ELR (cell line): ENCODE data around the gene SIK2.

Source experiments
- DNase-seq: peaks from one replicate; pipeline ENCODE4 v3.0.0-alpha.2; 2015; ENCODE audit warnings: low read depth

Gene SIK2

DNA sequence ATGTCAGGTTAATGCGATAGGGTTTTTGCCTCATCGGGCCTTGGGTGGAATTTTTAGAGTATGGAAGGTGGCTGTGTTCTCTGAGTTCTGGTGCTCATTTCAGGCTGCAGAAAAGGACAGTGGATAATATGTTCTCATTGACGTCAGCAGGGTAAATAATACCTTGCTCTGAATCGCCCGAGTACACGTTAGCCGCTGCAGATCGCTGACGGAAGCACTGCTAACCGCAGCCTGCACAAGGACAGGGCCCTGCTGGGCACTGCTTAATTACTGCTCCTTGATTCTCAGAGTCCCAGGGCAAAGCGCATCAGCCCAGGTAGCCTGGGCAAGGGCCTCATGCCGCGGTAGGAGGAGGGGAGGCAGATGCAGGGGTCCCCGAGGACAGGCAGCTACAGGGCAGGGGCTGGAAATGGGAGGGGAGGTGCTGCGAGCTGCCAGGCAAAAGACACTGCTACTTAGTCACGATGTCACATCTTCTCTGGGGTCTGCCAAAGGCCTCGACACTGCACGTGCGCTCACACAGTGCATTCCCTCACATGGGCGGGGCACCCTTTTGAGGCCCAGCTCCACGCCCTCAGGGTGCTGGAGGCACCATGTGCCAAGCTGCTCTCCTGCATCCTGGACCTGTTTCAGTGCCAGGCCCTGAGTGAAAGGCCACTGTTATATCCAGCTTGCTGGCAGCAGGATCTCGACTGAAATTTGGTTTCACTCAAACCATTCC, 128.8 kb downstream of the SIK2 start:
- DNase-seq = no peak

- DNase-seq = no peak
Measured at GRCh38 chr11:111731821-111732220, 129.6 kb downstream of the SIK2 start.

- peak; percentile 85 for DNase-seq
Measured at GRCh38 chr11:111733016-111733415, 130.8 kb downstream of the SIK2 start.

DNA sequence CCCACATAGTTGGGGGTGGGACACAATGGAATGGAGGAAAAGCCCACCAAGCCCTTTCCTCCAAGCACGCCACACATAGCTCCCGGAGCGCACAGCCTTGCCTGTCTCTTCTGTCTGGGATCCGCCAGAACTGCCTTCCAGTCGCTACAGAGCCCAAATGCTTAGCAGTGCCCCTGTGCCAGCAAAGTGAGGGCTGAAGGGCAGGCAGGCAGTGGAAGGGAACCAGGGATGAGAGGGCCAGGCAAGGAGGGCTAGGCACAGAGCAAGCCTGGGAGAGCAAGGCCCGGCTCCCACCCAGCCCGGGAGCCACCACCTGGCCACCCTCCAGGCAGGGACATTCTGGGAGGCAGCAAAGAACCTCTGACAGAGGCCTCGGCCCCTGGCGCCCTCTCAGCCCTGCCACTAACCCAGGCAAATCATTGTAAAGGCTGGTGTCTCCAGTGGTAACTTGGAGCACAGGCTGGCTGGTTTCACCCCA, 131.4 kb downstream of the SIK2 start:
- DNase-seq = no peak

DNA sequence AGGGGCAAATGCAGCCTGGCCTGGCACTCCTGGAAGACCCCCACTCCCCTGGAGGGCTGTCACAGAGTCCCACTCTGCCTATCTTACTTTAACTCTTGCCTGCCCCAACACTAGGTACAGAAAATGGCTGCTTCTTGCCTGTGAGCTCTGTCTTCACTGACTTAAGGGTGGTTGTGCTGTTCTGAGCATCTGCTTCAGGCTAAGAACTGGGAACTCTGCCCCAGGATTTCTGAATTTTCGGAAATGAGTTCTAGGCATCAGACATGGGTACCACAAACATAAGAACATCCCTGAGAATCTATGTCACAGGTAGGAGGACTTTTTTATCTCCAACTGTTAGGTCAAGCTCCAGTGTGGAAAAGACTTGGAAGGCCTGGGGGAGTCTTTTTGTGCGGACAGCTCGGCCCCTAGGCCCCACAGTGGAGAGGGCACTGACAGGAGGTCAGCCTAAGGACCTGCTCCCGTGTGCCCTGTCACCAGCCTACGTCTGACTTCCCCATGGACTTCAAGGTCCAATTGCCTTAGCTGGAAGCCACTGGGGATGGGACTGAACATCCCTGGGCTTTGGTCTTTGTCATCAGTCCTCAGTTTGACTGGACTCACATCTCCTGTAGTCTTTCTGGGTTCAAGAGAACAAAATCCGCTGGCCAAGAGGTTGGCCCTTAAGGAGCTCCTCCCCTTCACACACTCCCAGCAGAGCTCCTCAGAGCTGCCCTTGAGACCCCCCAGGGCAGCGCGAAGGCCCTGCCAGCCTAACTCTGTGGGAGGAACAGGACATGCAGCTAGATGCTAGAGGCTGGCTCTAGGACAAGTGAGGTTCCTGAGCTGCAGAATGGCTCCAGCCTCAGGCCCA, 132.1 kb downstream of the SIK2 start:
- no peak for DNase-seq

DNA sequence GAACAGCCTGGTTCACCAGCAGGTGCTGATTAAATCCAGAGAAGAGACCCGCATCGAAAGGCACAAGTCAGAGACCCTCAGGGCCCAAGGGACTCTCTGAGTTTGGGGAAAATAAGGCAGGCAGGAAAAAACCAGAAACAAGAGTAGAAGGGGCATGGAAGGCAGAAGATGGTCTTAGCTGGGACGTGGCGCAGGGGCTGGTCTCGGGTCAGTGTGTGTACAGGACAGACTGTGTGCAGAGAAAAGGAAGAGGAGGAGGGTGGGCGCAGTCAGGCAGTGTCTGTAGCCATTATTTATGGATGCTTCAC, 132.7 kb downstream of the SIK2 start:
- no peak for DNase-seq

- peak; percentile 99 for DNase-seq
Measured at GRCh38 chr11:111735262-111736116, 133.2 kb downstream of the SIK2 start.

DNA sequence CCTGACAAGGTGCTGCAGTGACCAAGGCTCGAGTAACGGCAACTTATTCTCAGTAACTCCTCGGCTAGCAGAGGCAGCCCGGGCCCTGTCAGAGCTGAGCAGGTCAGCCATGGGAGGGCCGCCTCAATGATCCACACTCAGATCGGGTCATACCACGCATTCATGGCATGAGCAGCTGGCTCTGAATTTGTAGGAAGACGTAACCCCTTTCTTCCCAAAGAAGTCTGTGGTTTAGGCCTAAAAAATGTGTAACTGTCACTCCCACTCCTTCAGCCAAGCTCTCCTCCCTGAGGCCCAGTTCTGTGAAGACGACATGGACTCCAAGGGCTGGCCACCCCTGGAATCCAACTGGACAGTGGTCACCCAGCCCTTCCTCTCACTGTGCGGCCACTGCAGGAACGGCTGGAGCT, 133.9 kb downstream of the SIK2 start:
- DNase-seq = peak; percentile 65

DNA sequence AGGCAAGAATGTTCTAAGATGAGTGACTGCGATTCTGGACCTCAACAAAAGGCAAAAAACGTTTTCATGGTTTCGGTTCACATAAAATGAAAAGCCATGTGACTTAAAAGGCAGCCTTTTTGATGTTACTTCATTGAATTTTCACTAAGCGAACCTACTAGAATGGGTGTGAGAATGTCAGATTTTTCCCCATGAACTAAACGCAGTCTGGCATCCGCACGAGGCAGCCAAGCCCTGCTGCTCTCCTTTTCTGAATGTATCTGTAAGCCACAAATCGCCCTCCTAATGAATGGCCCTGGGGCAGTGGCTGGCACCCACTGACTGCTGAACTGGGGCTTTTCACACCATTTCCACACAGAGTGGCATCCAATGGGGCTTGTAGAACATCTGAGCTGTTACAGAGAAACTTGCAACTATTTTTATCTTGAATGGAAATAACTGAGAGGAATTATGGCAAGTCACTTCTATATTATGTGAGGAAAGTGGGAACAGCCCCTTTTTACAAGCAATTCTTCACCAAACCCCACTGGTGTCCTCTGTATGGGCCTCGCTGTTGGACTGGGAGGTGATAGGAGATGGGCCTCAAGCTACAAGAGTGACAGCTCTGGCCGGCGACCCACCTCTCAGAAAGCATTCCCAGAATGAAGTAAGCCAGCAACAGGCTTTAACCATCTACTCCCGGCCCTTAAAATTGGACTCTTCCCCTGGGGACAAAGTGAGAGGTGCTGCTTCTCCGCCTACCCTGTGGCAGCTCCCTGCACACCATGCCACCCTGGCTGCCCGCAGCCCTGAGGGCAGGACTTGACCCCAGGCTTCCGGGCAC, 134.6 kb downstream of the SIK2 start:
- no peak for DNase-seq

DNA sequence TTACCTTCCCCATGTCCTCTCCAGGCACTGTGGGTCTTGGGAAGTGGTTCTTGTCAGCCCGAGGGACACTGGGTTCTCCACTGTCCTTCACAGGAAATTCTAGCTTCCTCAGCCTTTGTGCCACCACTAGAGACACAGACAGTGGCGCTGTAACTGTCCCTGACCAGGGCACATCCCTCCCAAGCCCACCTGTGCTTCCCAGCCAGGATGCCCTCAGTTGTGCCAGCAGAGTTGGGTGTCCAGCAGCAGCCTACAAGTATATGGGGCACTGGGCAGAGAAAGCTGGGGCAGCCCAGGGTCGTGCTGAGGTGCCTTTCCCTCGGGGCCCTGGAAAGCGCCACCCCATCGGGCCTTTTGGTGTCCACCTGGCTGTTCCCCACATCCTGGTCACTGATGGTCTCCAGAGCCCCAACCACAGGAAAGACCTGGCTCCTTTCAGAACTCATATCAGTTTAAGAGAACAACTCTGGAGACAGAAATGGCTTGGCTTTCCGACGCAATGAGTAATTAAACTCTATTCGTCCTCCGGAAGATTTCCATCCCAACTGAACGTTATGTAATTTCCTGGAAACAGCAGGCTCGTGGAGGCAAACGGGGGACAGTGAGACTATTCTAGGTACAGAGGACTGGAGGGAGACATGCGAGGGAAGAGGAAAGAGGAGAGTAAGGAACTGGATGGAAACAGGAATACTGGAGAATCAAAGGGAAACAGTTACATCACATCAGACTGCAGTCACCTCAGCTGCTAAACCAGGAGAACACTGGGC, 135.4 kb downstream of the SIK2 start:
- DNase-seq = no peak

DNA sequence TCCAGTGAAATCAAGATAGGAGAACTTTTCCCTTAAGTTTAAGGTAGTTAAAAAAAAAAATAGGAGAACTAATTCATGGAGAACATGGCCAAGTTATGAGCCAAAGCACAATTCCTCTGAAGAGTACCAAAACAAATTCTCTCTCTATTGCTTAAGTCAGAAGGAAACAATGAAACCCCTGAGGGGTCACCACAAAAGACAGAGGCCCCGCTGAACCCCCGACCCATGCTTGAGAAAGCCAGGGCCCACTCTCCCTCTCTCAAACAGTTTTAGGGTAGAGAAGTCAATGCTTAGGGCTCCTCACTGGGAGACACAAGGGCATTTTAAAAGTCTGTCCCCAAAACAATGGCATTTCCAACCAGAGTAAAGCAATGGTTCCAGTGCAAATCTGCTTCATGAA, 137.1 kb downstream of the SIK2 start:
- no peak for DNase-seq

DNA sequence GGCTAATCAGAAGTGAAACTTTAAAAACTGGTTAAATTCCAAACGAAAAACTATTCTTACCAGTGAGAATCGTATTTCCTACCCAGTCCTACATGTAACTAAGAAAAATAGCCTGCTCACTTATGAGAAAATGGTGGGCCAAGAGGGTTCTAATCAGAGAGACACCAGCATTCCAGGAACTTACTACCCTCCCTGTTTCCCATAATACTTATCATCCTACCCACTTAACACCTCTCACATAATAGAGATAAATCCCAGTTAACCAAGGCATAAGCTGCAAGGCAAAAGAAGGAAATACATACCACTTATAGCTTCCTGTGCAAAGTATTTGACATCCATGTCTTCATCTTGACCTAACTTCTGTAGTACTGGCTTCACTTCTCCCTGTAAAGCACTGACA, 139.5 kb downstream of the SIK2 start:
- no peak for DNase-seq

DNA sequence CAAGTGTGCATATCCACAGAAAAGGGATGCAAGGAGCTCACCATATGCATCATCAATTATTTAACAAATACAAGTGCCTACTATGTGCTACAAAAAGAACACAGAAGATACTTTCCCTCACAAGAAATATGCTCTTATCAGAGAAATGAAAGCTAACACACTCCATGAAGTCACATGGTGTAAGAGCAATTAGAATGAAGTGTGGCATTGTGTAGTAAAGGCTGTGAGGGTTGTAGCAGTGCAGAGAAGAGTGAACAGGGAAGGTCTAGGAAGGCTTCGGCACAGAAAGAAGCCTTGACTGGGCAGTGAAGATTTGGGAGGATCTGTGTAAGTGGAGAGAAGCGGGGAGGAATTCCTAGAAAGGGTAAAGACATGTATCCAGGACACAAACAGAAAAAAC, 141.5 kb downstream of the SIK2 start:
- DNase-seq = no peak

DNA sequence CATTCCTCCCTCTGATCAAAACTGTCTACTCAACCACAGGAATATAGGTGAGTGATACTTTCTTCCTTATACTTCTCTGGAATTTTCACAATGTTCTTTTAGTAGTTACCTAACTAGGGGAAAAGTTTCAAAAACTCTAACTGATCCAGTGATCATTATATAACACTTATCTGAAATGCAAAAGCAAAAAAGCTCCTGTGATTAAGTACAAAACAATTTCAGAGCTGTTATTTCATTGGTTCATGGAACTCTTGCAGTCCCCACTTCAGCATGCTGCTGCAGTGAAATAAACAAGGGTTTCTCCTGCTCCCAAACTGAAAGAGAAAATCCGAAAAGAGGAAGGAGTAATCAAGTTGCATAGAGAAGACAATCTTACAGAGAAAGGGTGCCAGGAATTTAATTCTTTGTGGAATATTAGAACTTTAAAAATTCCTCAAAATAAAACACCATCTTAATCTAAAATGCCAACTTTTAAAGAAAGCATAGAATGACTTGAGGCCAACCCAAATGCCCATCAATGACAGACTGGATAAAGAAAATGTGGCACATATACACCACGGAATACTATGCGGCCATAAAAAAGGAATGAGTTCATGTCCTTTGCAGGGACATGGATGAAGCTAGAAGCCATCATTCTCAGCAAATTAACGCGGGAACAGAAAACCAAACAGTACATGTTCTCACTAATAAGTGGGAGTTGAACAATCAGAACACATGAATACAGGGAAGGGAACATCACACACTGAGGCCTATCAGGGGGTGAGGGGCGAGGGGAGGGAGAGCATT, 143.7 kb downstream of the SIK2 start:
- DNase-seq = peak; percentile 65

DNA sequence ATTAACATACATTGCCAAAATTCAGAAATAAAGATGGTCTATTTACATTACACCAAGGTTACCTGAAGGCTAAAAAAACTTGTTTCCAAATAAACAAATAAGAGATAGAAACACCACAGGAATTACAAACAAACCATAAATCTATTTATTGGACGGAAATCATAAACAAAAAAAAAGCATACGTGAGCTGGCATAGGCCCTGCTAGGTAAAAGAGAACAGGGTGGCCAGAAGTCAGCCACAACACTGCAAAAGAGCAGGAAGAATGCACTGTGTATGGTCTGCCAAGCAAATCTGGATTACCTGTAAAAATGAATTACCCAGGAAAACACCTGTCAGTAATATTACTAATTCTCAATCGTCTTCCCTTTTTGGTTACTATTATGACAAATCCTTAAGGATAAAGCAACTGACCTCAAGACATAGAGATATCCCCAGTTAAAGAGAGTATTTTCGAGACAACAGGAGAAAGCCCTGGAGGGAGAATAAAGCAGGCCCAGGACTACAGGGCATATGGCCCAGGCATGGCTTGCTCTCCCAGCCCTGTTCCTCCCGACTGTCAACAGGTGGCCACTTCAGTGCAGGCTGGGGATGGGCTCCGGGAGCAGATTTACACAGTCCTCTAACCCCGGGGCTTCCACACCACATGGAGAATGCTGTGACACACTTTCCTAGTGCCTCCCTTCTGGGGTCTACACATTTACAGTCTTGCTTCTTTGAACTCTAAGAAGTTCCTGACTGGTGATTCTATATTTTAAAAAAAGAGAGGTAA, 146.0 kb downstream of the SIK2 start:
- no peak for DNase-seq

GRCh38 chr11:111749646-111750045, 147.4 kb downstream of the SIK2 start:
- DNase-seq = no peak

DNA sequence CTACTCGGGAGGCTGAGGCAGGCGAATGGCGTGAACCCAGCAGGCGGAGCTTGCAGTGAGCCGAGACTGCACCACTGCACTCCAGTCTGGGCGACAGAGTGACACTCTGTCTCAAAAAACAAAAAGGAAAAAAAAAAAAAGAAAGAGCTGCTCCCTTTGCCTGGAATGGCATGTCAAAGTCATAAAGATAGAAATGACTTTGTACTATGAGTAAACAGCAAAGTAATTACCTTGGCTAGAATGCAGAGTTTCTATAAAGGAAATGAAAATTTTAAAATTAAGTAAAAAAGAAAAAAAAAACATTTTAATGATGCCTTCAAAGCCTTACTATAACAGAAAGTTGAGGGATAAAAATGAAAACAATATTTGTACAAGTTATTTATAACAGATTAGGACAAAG, 153.8 kb downstream of the SIK2 start:
- DNase-seq = no peak

- DNase-seq = no peak
Measured at GRCh38 chr11:111759376-111759775, 157.1 kb downstream of the SIK2 start.

- no peak for DNase-seq
Measured at GRCh38 chr11:111759778-111760407, 157.6 kb downstream of the SIK2 start.
